KMS-11 (cell line): ENCODE results near the gene OBSCN.

ENCODE experiments used
- H2AFZ ChIP-seq: fragments of 200-600 bp; sonication (generic); 2 replicates; pipeline ENCODE4 v1.6.1; 2016; ENCODE audit warnings: antibody characterized with exemption, mixed run types, low read depth
- H3K27ac ChIP-seq: fragments of 200-600 bp; sonication (generic); 2 replicates; pipeline ENCODE4 v1.6.1; 2016; ENCODE audit warnings: mild to moderate bottlenecking, mixed run types
- H3K27me3 ChIP-seq: fragments of 200-600 bp; sonication (generic); 2 replicates; pipeline ENCODE4 v1.6.1; 2017; ENCODE audit warnings: mild to moderate bottlenecking, low read depth, mixed run types, moderate library complexity; ENCODE audit not compliant: insufficient read depth
- H3K36me3 ChIP-seq: fragments of 200-600 bp; sonication (generic); 2 replicates; pipeline ENCODE4 v1.6.1; 2017; ENCODE audit warnings: mild to moderate bottlenecking, mixed run types; ENCODE audit not compliant: insufficient read depth
- H3K4me1 ChIP-seq: fragments of 200-600 bp; sonication (generic); 2 replicates; pipeline ENCODE4 v1.6.1; 2016; ENCODE audit warnings: mild to moderate bottlenecking, low read depth, mixed run types; ENCODE audit not compliant: poor library complexity, severe bottlenecking
- H3K4me2 ChIP-seq: fragments of 200-600 bp; sonication (generic); 2 replicates; pipeline ENCODE4 v1.7.0; 2016; ENCODE audit warnings: mild to moderate bottlenecking, mixed run types
- H3K4me3 ChIP-seq: fragments of 200-600 bp; sonication (generic); IDR thresholded peaks from 2 replicates; pipeline ENCODE4 v1.6.1; 2017; ENCODE audit warnings: low read depth, low read length, mixed read lengths; ENCODE audit not compliant: insufficient read depth
- H3K79me2 ChIP-seq: fragments of 200-600 bp; sonication (generic); 2 replicates; pipeline ENCODE4 v1.6.1; 2016; ENCODE audit warnings: low read depth, mixed run types; ENCODE audit not compliant: insufficient read depth
- H3K9ac ChIP-seq: fragments of 200-600 bp; sonication (generic); 2 replicates; pipeline ENCODE4 v1.6.1; 2016; ENCODE audit warnings: mild to moderate bottlenecking, mixed run types
- H4K20me1 ChIP-seq: fragments of 200-600 bp; sonication (generic); 2 replicates; pipeline ENCODE4 v1.6.1; 2016; ENCODE audit warnings: mild to moderate bottlenecking, mixed run types; ENCODE audit not compliant: insufficient read depth
- TF ChIP-seq, protein P1 (sequence below): fragments of 200-600 bp; sonication (generic); conservative IDR thresholded peaks from 2 replicates; pipeline ENCODE4 v1.6.1; 2017; ENCODE audit warnings: low read depth, mild to moderate bottlenecking, antibody characterized with exemption, low read length, moderate library complexity, mixed read lengths

OBSCN gene

DNA sequence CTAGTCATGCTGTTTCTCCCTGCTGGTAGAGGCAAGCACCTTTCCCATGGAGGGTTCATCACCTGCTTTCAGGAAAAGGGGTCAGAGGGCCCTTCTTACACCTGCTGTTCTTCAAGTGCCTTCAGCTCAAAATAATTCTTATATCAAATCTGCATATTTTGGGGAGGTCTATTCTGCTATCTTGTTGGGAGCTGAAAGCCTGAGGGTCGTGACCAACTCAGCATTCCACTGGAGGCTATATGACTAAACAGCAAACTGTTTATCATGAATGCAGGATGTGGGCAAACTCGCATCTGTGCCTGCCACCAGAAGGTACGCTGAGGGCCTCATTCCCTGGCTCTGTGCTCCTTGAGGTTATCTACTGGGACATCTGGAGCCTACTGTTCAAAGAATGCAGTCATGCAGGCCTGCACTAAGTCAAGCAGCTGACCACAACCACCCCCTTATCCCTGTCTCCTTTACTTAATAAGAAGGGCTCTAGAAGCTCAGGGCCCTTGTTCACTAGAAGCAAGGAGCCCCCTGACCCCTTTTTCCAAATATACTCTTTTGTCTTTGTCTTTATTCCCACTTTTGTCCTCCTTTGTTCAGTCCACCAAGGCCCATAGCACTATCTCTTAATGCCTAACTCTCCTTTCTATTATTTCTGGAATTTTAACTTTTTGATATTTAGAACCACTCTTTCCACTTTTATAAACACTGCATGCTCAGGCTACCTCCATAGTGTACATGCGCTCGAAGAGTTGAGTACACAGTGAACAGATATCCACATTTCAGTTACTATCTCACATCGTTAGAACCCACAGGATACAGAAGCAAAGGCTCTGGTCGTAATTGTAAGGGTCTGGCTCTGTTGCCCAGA, 213.4 kb downstream of the OBSCN start:
- Histone ChIP-seq H3K27ac (no peak overlapping the region), H4K20me1 (no peaks in the 10 kb centered on the region), H3K4me3 (no peak overlapping the region), H3K36me3 (no peaks in the 10 kb centered on the region), H3K9ac (no peak overlapping the region), H3K4me2 (no peak overlapping the region), H3K4me1 (no peaks in the 10 kb centered on the region), H3K27me3 (no peaks in the 10 kb centered on the region), H2AFZ (no peak overlapping the region), H3K79me2 (no peaks in the 10 kb centered on the region)
- TF ChIP-seq, protein P1, sequence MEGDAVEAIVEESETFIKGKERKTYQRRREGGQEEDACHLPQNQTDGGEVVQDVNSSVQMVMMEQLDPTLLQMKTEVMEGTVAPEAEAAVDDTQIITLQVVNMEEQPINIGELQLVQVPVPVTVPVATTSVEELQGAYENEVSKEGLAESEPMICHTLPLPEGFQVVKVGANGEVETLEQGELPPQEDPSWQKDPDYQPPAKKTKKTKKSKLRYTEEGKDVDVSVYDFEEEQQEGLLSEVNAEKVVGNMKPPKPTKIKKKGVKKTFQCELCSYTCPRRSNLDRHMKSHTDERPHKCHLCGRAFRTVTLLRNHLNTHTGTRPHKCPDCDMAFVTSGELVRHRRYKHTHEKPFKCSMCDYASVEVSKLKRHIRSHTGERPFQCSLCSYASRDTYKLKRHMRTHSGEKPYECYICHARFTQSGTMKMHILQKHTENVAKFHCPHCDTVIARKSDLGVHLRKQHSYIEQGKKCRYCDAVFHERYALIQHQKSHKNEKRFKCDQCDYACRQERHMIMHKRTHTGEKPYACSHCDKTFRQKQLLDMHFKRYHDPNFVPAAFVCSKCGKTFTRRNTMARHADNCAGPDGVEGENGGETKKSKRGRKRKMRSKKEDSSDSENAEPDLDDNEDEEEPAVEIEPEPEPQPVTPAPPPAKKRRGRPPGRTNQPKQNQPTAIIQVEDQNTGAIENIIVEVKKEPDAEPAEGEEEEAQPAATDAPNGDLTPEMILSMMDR = no peak

DNA sequence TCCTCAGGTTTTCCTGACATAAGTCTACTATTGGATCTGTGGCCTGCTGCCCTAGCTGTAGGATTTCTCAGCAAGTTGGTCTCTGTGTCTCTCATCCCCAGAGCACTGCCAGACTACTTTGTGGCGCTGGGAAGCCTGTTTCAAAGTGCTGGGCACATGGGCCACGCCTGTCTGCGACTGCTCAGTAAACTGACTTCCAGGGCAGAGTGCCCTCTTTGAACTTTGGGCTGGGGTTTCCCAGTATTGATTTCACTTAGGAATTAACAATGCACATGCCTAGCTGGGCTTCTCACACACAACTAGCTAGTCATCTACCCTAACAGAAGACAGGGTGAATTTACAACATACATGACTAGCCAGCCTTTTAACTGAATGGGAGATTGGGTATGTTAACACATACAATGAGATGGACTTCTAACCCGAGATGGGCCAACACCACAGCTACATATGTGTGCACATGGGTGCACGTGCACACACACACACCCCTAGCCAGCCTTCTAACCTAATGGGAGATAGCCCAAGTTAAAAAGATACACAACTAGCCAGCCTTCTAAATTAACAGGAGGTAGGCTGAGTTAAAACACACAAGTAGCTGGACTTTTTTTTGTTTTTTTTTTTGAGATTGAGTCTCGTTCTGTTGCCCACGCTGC, 215.7 kb downstream of the OBSCN start:
- Histone ChIP-seq H3K4me3 (no peak overlapping the region), H3K4me1 (no peaks in the 10 kb centered on the region), H3K36me3 (no peaks in the 10 kb centered on the region), H3K27ac (no peak overlapping the region), H4K20me1 (no peaks in the 10 kb centered on the region), H3K79me2 (no peaks in the 10 kb centered on the region), H3K27me3 (no peaks in the 10 kb centered on the region), H3K9ac (no peak overlapping the region), H3K4me2 (no peak overlapping the region), H2AFZ (no peak overlapping the region)
- TF ChIP-seq, protein P1 = no peak

DNA sequence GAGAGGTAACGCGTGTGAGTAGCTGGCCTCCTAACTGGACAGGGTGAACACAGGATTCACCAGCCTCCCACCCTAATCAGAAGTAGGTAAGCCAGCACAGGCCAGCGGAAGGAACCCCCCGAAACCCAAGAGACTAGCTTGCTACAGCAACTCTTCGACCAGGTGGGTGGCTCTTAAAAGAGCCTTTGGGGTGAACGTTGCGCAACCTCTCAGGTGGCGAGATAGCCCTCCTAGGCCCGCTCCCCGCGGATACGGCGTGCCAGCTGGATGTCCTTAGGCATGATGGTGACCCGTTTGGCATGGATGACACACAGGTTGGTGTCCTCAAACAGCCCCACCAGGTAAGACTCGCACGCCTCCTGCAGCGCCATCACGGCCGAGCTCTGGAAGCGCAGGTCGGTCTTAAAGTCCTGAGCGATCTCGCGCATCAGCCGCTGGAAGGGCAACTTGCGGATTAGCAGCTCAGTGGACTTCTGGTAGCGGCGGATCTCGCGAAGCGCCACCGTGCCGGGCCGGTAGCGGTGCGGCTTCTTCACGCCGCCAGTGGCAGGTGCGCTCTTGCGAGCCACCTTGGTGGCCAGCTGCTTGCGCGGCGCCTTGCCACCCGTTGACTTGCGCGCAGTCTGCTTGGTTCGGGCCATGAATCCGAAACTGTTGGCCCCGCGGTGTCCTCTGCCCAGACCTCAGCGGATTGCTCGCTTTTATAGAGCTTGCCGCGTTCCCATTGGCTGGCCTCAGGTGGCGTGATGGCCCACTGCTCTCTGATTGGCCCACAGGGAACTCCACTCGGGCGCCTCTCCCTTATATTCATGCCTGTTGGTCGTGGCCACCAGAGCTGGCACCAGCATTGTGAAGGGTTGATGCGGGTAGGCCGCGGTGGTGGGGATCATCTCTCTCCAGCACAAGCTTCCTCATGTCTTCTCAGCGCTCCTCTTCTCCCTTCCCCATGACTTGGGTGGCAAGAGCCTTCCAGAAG, 217.1 kb downstream of the OBSCN start:
- Histone ChIP-seq H3K4me3 (no peak overlapping the region), H3K4me1 (no peaks in the 10 kb centered on the region), H3K27ac (no peak overlapping the region), H3K79me2 (no peaks in the 10 kb centered on the region), H2AFZ (no peak overlapping the region), H3K36me3 (no peaks in the 10 kb centered on the region), H3K4me2 (no peak overlapping the region), H3K9ac (no peak overlapping the region), H4K20me1 (no peaks in the 10 kb centered on the region), H3K27me3 (no peaks in the 10 kb centered on the region)
- TF ChIP-seq, protein P1 = no peak

DNA sequence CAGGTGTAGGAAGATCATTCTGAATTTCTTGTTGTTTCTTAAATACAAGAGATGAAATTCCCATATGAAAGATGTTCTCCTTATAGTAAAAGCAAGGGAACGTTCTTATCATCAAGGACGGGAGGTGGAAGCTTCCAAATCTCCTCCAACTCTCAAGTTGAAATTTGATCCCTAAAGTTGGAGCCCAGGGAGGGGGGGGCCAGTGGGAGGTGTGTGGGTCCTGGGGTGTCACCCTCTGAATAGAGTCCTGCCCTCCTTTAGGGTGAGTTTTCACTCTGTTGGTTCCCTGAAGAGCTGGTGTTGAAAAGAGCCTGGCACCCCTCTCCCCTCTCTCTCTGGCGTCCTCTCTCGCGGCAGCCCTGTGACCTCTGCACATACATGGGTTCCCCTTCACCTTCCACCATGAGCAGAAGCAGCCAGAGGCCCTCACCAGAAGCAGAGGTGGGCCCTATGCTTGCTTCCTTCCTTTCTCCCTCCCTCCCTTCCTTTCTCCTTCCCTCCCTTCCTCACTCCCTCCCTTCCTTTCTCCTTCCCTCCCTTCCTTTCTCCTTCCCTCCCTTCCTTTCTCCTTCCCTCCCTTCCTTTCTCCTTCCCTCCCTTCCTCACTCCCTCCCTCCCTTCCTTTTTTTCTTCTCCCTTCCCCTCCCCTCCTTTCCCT, 218.8 kb downstream of the OBSCN start:
- no peak overlapping the region for H3K27ac ChIP-seq
- no peaks in the 10 kb centered on the region for H3K79me2 ChIP-seq
- TF ChIP-seq, protein P1 = no peak
- no peak overlapping the region for H3K4me3 ChIP-seq
- no peaks in the 10 kb centered on the region for H3K36me3 ChIP-seq
- no peaks in the 10 kb centered on the region for H3K27me3 ChIP-seq
- H3K4me1 ChIP-seq = no peaks in the 10 kb centered on the region
- no peak overlapping the region for H3K4me2 ChIP-seq
- no peaks in the 10 kb centered on the region for H4K20me1 ChIP-seq
- H2AFZ ChIP-seq = no peak overlapping the region
- H3K9ac ChIP-seq = no peak overlapping the region
